HepG2 (cell line): ENCODE data around the gene FGF19. TPM values are rescaled to one million over a fixed set of nuclear protein-coding genes. Genes with fewer than 3 reads are reported as not detected.

Experiments used
- CTCF ChIP-seq: sonication (generic); formaldehyde crosslinking; IDR thresholded peaks from 2 replicates; pipeline ENCODE4 v1.5.0; 2020; ENCODE audit warnings: mild to moderate bottlenecking, missing genetic modification reagents, moderate library complexity
- ELF3 ChIP-seq: IDR thresholded peaks from 2 replicates; pipeline ENCODE4 v1.6.1; 2016; ENCODE audit warnings: missing genetic modification reagents, missing compliant biosample characterization
- FOXK1 ChIP-seq: sonication (generic); formaldehyde crosslinking; IDR thresholded peaks from 2 replicates; pipeline ENCODE4 v1.4.0; 2020; ENCODE audit warnings: low read depth, missing genetic modification reagents, borderline replicate concordance
- MYC ChIP-seq: sonication (generic); formaldehyde crosslinking; IDR thresholded peaks from 2 replicates; pipeline ENCODE4 v1.9.0; 2021; ENCODE audit warnings: missing genetic modification reagents, borderline replicate concordance
- NR2F6 ChIP-seq, 2 experiments: IDR thresholded peaks; 2 replicates each; pipeline ENCODE4 v1.6.1; 2016; ENCODE audit warnings: antibody characterized with exemption in 1 of 2, mild to moderate bottlenecking in 1 of 2
- POLR2AphosphoS5 ChIP-seq: IDR thresholded peaks from 2 replicates; pipeline ENCODE4 v1.6.1; 2012; ENCODE audit warnings: low read depth, low read length
- PRDM4 ChIP-seq: sonication (generic); formaldehyde crosslinking; IDR thresholded peaks from 2 replicates; pipeline ENCODE4 v1.9.0; 2021; ENCODE audit warnings: missing genetic modification reagents, borderline replicate concordance
- RBM39 ChIP-seq: fragments of 200-400 bp; formaldehyde crosslinking; IDR thresholded peaks from one replicate; pipeline ENCODE4 v1.6.1; 2018; ENCODE audit warnings: antibody characterized with exemption, mild to moderate bottlenecking, low read depth, low read length; ENCODE audit not compliant: poor library complexity, severe bottlenecking
- SETDB1 ChIP-seq: sonication (generic); formaldehyde crosslinking; IDR thresholded peaks from 2 replicates; pipeline ENCODE4 v1.5.1; 2020; ENCODE audit warnings: missing genetic modification reagents, mild to moderate bottlenecking, borderline replicate concordance
- SMARCC2 ChIP-seq: fragments of 450-650 bp; IDR thresholded peaks from 2 replicates; pipeline ENCODE4 v1.6.1; 2017; ENCODE audit warnings: antibody characterized with exemption, mild to moderate bottlenecking
- SMC3 ChIP-seq: IDR thresholded peaks from 2 replicates; pipeline ENCODE4 v1.6.1; 2011; ENCODE audit warnings: low read length, improper control_type of control experiment
- SP2 ChIP-seq: sonication (generic); formaldehyde crosslinking; IDR thresholded peaks from 2 replicates; pipeline ENCODE4 v1.5.1; 2020; ENCODE audit warnings: mild to moderate bottlenecking, missing genetic modification reagents
- UBTF ChIP-seq: sonication (generic); formaldehyde crosslinking; IDR thresholded peaks from 2 replicates; pipeline ENCODE4 v1.4.0; 2020; ENCODE audit warnings: mild to moderate bottlenecking, missing genetic modification reagents
- ZNF253 ChIP-seq: sonication (generic); formaldehyde crosslinking; IDR thresholded peaks from 2 replicates; pipeline ENCODE4 v1.8.0; 2022; ENCODE audit warnings: mild to moderate bottlenecking, missing genetic modification reagents, borderline replicate concordance
- ZNF510 ChIP-seq: sonication (generic); formaldehyde crosslinking; IDR thresholded peaks from 2 replicates; pipeline ENCODE4 v1.4.0; 2020; ENCODE audit warnings: low read depth, mild to moderate bottlenecking, missing genetic modification reagents
- ZNF530 ChIP-seq: sonication (generic); formaldehyde crosslinking; IDR thresholded peaks from 2 replicates; pipeline ENCODE4 v1.5.0; 2020; ENCODE audit warnings: low read depth, mild to moderate bottlenecking, missing genetic modification reagents
- ZNF550 ChIP-seq: sonication (generic); formaldehyde crosslinking; IDR thresholded peaks from 2 replicates; pipeline ENCODE4 v1.4.0; 2020; ENCODE audit warnings: mild to moderate bottlenecking, missing genetic modification reagents, borderline replicate concordance
- ZNF83 ChIP-seq: sonication (generic); formaldehyde crosslinking; IDR thresholded peaks from 2 replicates; pipeline ENCODE4 v1.4.0; 2020; ENCODE audit warnings: missing genetic modification reagents, mild to moderate bottlenecking, borderline replicate concordance
- ZNF883 ChIP-seq: sonication (generic); formaldehyde crosslinking; IDR thresholded peaks from 2 replicates; pipeline ENCODE4 v1.5.1; 2020; ENCODE audit warnings: mild to moderate bottlenecking, missing genetic modification reagents; ENCODE audit errors: not compliant biosample characterization
- polyA plus RNA-seq, 8 experiments: library from polyadenylated mRNA; depleted of rRNA in 3 of 8; stranded (reverse) in 7 of 8; unstranded in 1 of 8; fragments of >200 nt; fragmentation: Illumina TruSeq in 4 of 8; extraction: Trizol in 4 of 8; gene quantifications; 2 replicates each; pipeline versions ENCODE4 v1.2.1 to v1.2.3, GENCODE V29; 2011 to 2016; ENCODE audit warnings: low read depth in 4 of 8, missing spikeins in 1 of 8, mixed read lengths in 1 of 8; ENCODE audit not compliant: insufficient read depth in 1 of 8
- total RNA-seq, 5 experiments: library from RNA; depleted of rRNA; stranded (reverse); fragments of >200 nt; fragmentation: Illumina TruSeq; extraction: Trizol; gene quantifications; 2 replicates each; pipeline ENCODE4 v1.2.3, GENCODE V29; 2016; ENCODE audit warnings: low read depth in 1 of 5

Gene FGF19
- total and polyA plus RNA-seq, 2 of the 13 experiments (the other 11 are each of a cell fraction or from before 2014, with no cell fraction given) = 0.07 TPM; not detected in 1

- TF ChIP-seq ZNF550 (CRISPR knock-in tag) (no peak), POLR2AphosphoS5 (peak; percentile 52), UBTF (CRISPR knock-in tag) (peak; percentile 83), RBM39 (no peak), NR2F6 (IDR thresholded peaks at IDR 0.05) (0 out of 2 replicates have a peak, but pooled peaks have one; percentile 39), NR2F6 (CRISPR knock-in tag; IDR thresholded peaks at IDR 0.05) (peak; percentile 90), SMC3 (no peak), ZNF530 (CRISPR knock-in tag) (no peak), FOXK1 (peak; percentile 66; the same call in 1 of the 2 replicates), ELF3 (CRISPR knock-in tag) (peak; percentile 95; the same call in 1 of the 2 replicates), SETDB1 (CRISPR knock-in tag) (no peak), SMARCC2 (no peak), ZNF83 (no peak), MYC (CRISPR knock-in tag) (peak; percentile 93), PRDM4 (CRISPR knock-in tag) (no peak), ZNF510 (CRISPR knock-in tag) (0 out of 2 replicates have a peak, but pooled peaks have one; percentile 50), CTCF (CRISPR knock-in tag) (peak; percentile 41; the same call in 1 of the 2 replicates), ZNF883 (CRISPR knock-in tag) (no peak), SP2 (CRISPR knock-in tag) (no peak), ZNF253 (CRISPR knock-in tag) (0 out of 2 replicates have a peak, but pooled peaks have one; percentile 68)
Observed at GRCh38 chr11:69667619-69668604, 35.9 kb downstream of the FGF19 start (continued).
